GM23338 (cell line): ENCODE data around the gene PKD2. TPM values are rescaled to one million over a fixed set of nuclear protein-coding genes. Genes with fewer than 3 reads are reported as not detected.

ENCODE experiments used
- ATAC-seq: fragments of 200-7000 bp; cut with Tn5 transposase; 3 replicates; pipeline ENCODE4 v1.9.1; 2020
- DNase-seq: peaks from one replicate; pipeline ENCODE4 v3.0.0-alpha.2; 2015; ENCODE audit warnings: low spot score
- H2AFZ ChIP-seq: fragments of 200-600 bp; sonication (generic); 2 replicates; pipeline ENCODE4 v1.8.0; 2016; ENCODE audit warnings: antibody characterized with exemption, mild to moderate bottlenecking, moderate library complexity
- H3F3A ChIP-seq: fragments of 200-600 bp; sonication (generic); replicated peaks from 2 replicates; pipeline ENCODE4 v1.8.0; 2017; ENCODE audit warnings: antibody characterized with exemption, mixed run types, low read depth
- H3K27ac ChIP-seq: fragments of 200-600 bp; sonication (generic); 2 replicates; pipeline ENCODE4 v1.6.1; 2016; ENCODE audit warnings: low read depth
- H3K27me3 ChIP-seq: fragments of 200-600 bp; sonication (generic); 2 replicates; pipeline ENCODE4 v1.8.0; 2016; ENCODE audit warnings: mild to moderate bottlenecking, mixed run types, moderate library complexity; ENCODE audit not compliant: insufficient read depth
- H3K36me3 ChIP-seq: fragments of 200-600 bp; sonication (generic); 2 replicates; pipeline ENCODE4 v1.8.0; 2016; ENCODE audit warnings: mild to moderate bottlenecking; ENCODE audit not compliant: insufficient read depth
- H3K4me1 ChIP-seq: fragments of 200-600 bp; sonication (generic); 2 replicates; pipeline ENCODE4 v1.8.0; 2016; ENCODE audit warnings: mild to moderate bottlenecking, moderate library complexity; ENCODE audit not compliant: insufficient read depth
- H3K4me2 ChIP-seq: fragments of 200-600 bp; sonication (generic); 2 replicates; pipeline ENCODE4 v1.7.1; 2017; ENCODE audit warnings: mixed run types
- H3K4me3 ChIP-seq: fragments of 200-600 bp; sonication (generic); 2 replicates; pipeline ENCODE4 v1.6.1; 2016; ENCODE audit warnings: mixed run types
- H3K79me2 ChIP-seq: fragments of 200-600 bp; sonication (generic); replicated peaks from 2 replicates; pipeline ENCODE4 v1.8.0; 2017; ENCODE audit warnings: mild to moderate bottlenecking; ENCODE audit not compliant: insufficient read depth
- H3K9me2 ChIP-seq: fragments of 200-600 bp; sonication (generic); 2 replicates; pipeline ENCODE4 v1.8.0; 2017; ENCODE audit not compliant: insufficient read depth
- H4K20me1 ChIP-seq: fragments of 200-600 bp; sonication (generic); replicated peaks from 2 replicates; pipeline ENCODE4 v1.8.0; 2017; ENCODE audit warnings: mild to moderate bottlenecking; ENCODE audit not compliant: insufficient read depth
- H3K27ac Mint-ChIP-seq: 2 replicates; pipeline ENCODE4 v1.8.0; 2020; ENCODE audit warnings: inconsistent platforms, mild to moderate bottlenecking, moderate library complexity, mixed read lengths
- H3K27me3 Mint-ChIP-seq: 3 replicates; pipeline ENCODE4 v1.8.0; 2022; ENCODE audit warnings: low read depth, mild to moderate bottlenecking, moderate library complexity, mixed read lengths, inconsistent platforms; ENCODE audit not compliant: insufficient read depth, poor library complexity
- H3K36me3 Mint-ChIP-seq: 3 replicates; pipeline ENCODE4 v1.8.0; 2021; ENCODE audit warnings: low read depth, mild to moderate bottlenecking, inconsistent platforms, moderate library complexity, mixed read lengths
- H3K4me1 Mint-ChIP-seq: 3 replicates; pipeline ENCODE4 v1.8.0; 2020; ENCODE audit warnings: mild to moderate bottlenecking, inconsistent platforms, mixed read lengths
- H3K4me3 Mint-ChIP-seq: 3 replicates; pipeline ENCODE4 v1.8.0; 2021; ENCODE audit warnings: moderate library complexity, mild to moderate bottlenecking, inconsistent platforms, mixed read lengths
- H3K9me3 Mint-ChIP-seq: 3 replicates; pipeline ENCODE4 v1.8.0; 2020; ENCODE audit warnings: moderate library complexity, mild to moderate bottlenecking, inconsistent platforms, mixed read lengths
- CREB1 ChIP-seq: fragments of 250-450 bp; sonication (Bioruptor Pico); IDR thresholded peaks from 2 replicates; pipeline ENCODE4 v1.5.0; 2020; ENCODE audit warnings: low read depth, mild to moderate bottlenecking, moderate library complexity
- CTCF ChIP-seq, 2 experiments: fragments of 200-600 bp in 1 of 2; sonication (generic) in 1 of 2; conservative IDR thresholded peaks; 2 replicates each; pipeline versions ENCODE4 v1.5.1 to v1.6.1; 2016 to 2017; ENCODE audit warnings: antibody characterized with exemption in 2 of 2, low read depth in 2 of 2, mild to moderate bottlenecking in 2 of 2, moderate library complexity in 1 of 2
- EZH2 ChIP-seq: fragments of 200-600 bp; sonication (generic); IDR thresholded peaks from one replicate; pipeline ENCODE4 v1.8.0; 2017; ENCODE audit warnings: antibody characterized with exemption, mild to moderate bottlenecking, low read depth; ENCODE audit not compliant: unreplicated experiment
- JUNB ChIP-seq: IDR thresholded peaks from one replicate; pipeline ENCODE4 v1.6.1; 2016; ENCODE audit warnings: antibody characterized with exemption; ENCODE audit not compliant: unreplicated experiment
- REST ChIP-seq: IDR thresholded peaks from one replicate; pipeline ENCODE4 v1.6.1; 2018; ENCODE audit warnings: antibody characterized with exemption; ENCODE audit not compliant: unreplicated experiment
- polyA plus RNA-seq: library from polyadenylated mRNA; unstranded; fragments of >200 nt; fragmentation: Nextera tagmentation; extraction: Ambion mirVana; gene quantifications from 2 replicates; pipeline ENCODE4 v1.2.1, GENCODE V29; 2016
- total RNA-seq: library from RNA; depleted of rRNA; stranded (reverse); fragments of >200 nt; shearing (Covaris generic); gene quantifications from 2 replicates; pipeline ENCODE4 v1.2.3, GENCODE V29; 2014

PKD2 gene
- total and polyA plus RNA-seq, 2 experiments from 2014 or later = 17.9 to 45.3 TPM

GRCh38 chr4:88097781-88098180 is 90.3 kb downstream of the PKD2 start (continued):
- TF ChIP-seq REST = no peak

- ATAC-seq = no peak
- Mint-ChIP-seq H3K9me3 (no peaks in the 10 kb centered on the region), H3K27ac (no peak overlapping the region)
Observed at GRCh38 chr4:88098993-88099752, 91.7 kb downstream of the PKD2 start.

DNA sequence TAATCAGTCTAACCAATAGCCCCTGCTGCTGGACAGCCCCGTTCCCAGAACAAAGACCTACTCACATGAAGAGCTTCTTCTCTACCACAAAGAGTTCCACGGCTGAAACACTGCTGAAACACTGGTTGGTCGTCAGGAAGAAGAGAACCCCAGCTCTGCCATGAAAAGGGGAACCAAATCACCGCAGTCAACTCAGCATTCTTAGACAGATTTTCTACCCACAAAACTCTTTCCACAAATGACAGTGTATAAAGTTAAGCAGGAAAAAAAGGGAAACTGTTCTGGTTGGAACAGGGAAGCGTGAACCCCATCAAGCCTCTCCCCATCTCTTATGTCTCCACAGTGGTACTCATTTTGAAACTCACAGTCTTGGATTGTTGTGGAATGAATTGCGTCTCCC is 93.7 kb downstream of the PKD2 start:
- Histone ChIP-seq H3K4me3 (no peak overlapping the region), H4K20me1 (no peaks in the 10 kb centered on the region; the same call in none of the 2 replicates), H3K9me2 (no peaks in the 10 kb centered on the region), H3K79me2 (no peaks in the 10 kb centered on the region), H3K27me3 (no peaks in the 10 kb centered on the region), H2AFZ (no peak overlapping the region), H3K4me1 (no peaks in the 10 kb centered on the region), H3F3A (no peaks in the 10 kb centered on the region), H3K27ac (no peak overlapping the region), H3K36me3 (no peaks in the 10 kb centered on the region), H3K4me2 (no peak overlapping the region)
- Mint-ChIP-seq H3K4me1 (no peaks in the 10 kb centered on the region; the same call in 2 of the 3 replicates), H3K9me3 (no peaks in the 10 kb centered on the region), H3K36me3 (no peaks in the 10 kb centered on the region), H3K4me3 (no peak overlapping the region), H3K27me3 (no peaks in the 10 kb centered on the region), H3K27ac (no peak overlapping the region)
- ATAC-seq (no peak), DNase-seq (no peak)
- TF ChIP-seq CTCF (conservative IDR thresholded peaks at IDR 0.05; ENCODE audit: low read depth in 2 of 2) (no peak), JUNB (no peak), CREB1 (CRISPR knock-in tag) (no peak), REST (no peak), EZH2 (no peak)

More at GRCh38 chr4:88098993-88099752, 91.7 kb downstream of the PKD2 start:
- Histone ChIP-seq H3K4me1 (0 out of 2 replicates have a peak, but pooled peaks cover 2% of the 10 kb centered on the region), H4K20me1 (no peaks in the 10 kb centered on the region; the same call in none of the 2 replicates), H3K4me3 (no peak overlapping the region), H3F3A (no peaks in the 10 kb centered on the region), H3K27ac (no peak overlapping the region), H3K79me2 (no peaks in the 10 kb centered on the region), H2AFZ (no peak overlapping the region), H3K27me3 (no peaks in the 10 kb centered on the region), H3K36me3 (no peaks in the 10 kb centered on the region), H3K9me2 (no peaks in the 10 kb centered on the region), H3K4me2 (no peak overlapping the region)
- no peak for DNase-seq
- no peak for TF ChIP-seq EZH2
- no peak for TF ChIP-seq CTCF (conservative IDR thresholded peaks at IDR 0.05; ENCODE audit: low read depth in 2 of 2)
- no peak for TF ChIP-seq CREB1 (CRISPR knock-in tag)
- Mint-ChIP-seq H3K4me3 (no peak overlapping the region), H3K4me1 (peaks cover 4% of the 10 kb centered on the region; the same call in 1 of the 3 replicates), H3K27me3 (no peaks in the 10 kb centered on the region), H3K36me3 (no peaks in the 10 kb centered on the region)
